Mammary epithelial cell (primary cell): Measurements from ENCODE around the gene HEXD.

Source experiments
- EZH2 ChIP-seq: IDR thresholded peaks from 2 replicates; pipeline ENCODE4 v1.6.1; 2012; ENCODE audit warnings: low read length, inconsistent platforms, borderline replicate concordance
- TF ChIP-seq, protein P1 (sequence below), 2 donors: IDR thresholded peaks in 1 of 2; conservative IDR thresholded peaks in 1 of 2; 2 replicates each; pipeline ENCODE4 v1.5.1; 2011 to 2012; ENCODE audit warnings: inconsistent platforms in 2 of 2, low read length in 2 of 2, mild to moderate bottlenecking in 2 of 2, control low read depth in 1 of 2, low read depth in 1 of 2; ENCODE audit not compliant: insufficient read depth in 1 of 2; ENCODE audit errors: extremely low read depth in 1 of 2

GRCh38 chr17:82433560-82434215 lies 15.5 kb downstream of the HEXD start:
- TF ChIP-seq, protein P1, sequence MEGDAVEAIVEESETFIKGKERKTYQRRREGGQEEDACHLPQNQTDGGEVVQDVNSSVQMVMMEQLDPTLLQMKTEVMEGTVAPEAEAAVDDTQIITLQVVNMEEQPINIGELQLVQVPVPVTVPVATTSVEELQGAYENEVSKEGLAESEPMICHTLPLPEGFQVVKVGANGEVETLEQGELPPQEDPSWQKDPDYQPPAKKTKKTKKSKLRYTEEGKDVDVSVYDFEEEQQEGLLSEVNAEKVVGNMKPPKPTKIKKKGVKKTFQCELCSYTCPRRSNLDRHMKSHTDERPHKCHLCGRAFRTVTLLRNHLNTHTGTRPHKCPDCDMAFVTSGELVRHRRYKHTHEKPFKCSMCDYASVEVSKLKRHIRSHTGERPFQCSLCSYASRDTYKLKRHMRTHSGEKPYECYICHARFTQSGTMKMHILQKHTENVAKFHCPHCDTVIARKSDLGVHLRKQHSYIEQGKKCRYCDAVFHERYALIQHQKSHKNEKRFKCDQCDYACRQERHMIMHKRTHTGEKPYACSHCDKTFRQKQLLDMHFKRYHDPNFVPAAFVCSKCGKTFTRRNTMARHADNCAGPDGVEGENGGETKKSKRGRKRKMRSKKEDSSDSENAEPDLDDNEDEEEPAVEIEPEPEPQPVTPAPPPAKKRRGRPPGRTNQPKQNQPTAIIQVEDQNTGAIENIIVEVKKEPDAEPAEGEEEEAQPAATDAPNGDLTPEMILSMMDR (conservative IDR thresholded peaks at IDR 0.05 in 1 of 2, IDR thresholded peaks at IDR 0.05 in 1 of 2; ENCODE audit: extremely low read depth in 1 of 2, insufficient read depth in 1 of 2, low read depth in 1 of 2, low read length in 2 of 2), result no peak
- no peak for TF ChIP-seq EZH2
